T-helper 17 cell (primary cell): ENCODE data around the gene SORBS1. TPM values are rescaled to one million over a fixed set of nuclear protein-coding genes. Genes with fewer than 3 reads are reported as not detected.

Experiments
- ATAC-seq: fragments of 150-1000 bp; cut with Tn5 transposase; 2 replicates; pipeline ENCODE4 v1.10.0; 2021; ENCODE audit warnings: mild to moderate bottlenecking, moderate library complexity
- DNase-seq, 3 donors: peaks; one replicate each; pipeline versions ENCODE4 v3.0.0 to v3.0.0-alpha.2; 2020 to 2021
- H3K9me3 ChIP-seq: one replicate; pipeline ENCODE4 v1.7.0; 2013; ENCODE audit warnings: low read length, mild to moderate bottlenecking; ENCODE audit not compliant: control insufficient read depth, poor library complexity, severe bottlenecking
- H3K27ac Mint-ChIP-seq: one replicate; pipeline ENCODE4 v1.8.0; 2022; ENCODE audit warnings: mild to moderate bottlenecking, moderate library complexity, mixed read lengths
- H3K27me3 Mint-ChIP-seq: one replicate; pipeline ENCODE4 v1.8.0; 2022; ENCODE audit warnings: mixed read lengths
- H3K36me3 Mint-ChIP-seq: one replicate; pipeline ENCODE4 v1.8.0; 2022; ENCODE audit warnings: low read depth, mixed read lengths
- H3K4me1 Mint-ChIP-seq: one replicate; pipeline ENCODE4 v1.8.0; 2022; ENCODE audit warnings: mild to moderate bottlenecking, mixed read lengths
- H3K4me3 Mint-ChIP-seq: one replicate; pipeline ENCODE4 v1.8.0; 2022; ENCODE audit warnings: mild to moderate bottlenecking, moderate library complexity, mixed read lengths
- total RNA-seq, 4 donors: library from RNA in 2 of 4; stranded (reverse) in 2 of 4; gene quantifications; one replicate each; pipeline ENCODE4 v1.2.3 and lab custom pipeline; 2022 to 2026

The SORBS1 gene
- total RNA-seq, 2 donors from 2014 or later, result 2.5 to 5.0 TPM

DNA sequence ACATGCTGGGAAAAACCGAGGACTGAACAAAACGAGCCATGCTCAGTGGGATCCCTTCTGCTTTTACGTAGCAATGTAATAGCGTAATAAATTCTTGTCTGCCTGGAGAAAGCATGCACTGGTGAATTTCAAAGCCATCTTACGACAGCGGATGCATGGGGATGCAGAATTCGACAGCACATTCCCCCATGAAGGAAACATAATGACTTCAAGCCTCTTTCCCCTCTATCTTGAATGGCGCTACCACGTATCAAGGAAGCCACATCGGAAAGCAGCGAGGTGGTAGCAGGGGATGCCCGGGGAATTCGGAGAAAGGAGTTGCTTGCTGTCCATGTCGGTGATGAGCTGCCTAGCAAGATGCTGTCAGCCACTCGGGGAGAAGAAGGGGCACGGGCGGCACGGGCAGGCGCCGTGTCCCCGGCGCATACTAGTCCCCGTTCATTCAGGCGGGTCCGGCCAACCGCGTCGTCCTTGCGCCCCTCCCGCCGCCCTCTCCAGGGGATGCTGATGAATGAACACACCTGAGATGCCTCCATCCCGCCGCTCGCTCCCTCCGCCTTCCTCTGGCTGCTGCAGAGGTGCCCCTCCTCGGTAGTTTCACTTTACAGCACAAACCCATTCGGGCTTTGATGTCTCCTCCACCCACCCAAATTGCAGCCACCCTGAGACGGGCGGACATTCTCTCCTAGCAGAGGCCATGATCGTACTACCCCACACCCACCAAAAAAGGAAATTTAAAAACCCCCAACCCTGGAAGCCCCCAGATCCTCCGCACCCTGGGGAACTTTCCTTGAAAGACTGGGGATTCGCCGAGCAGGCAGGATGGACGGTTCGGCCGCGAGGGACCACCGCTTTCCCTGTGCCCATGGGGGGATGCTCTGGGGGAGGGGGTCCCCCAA, 644 bp downstream of the SORBS1 start:
- Mint-ChIP-seq H3K27ac (peak overlapping the region; percentile 83), H3K4me3 (peak overlapping the region; percentile 99), H3K36me3 (peaks cover 2% of the 10 kb centered on the region), H3K27me3 (peaks cover 4% of the 10 kb centered on the region), H3K4me1 (peaks cover 20% of the 10 kb centered on the region)
- H3K9me3 ChIP-seq, result no peaks in the 10 kb centered on the region
- peak; percentile 19 to 37 (median 34) for DNase-seq
- ATAC-seq, result peak; percentile 51

DNA sequence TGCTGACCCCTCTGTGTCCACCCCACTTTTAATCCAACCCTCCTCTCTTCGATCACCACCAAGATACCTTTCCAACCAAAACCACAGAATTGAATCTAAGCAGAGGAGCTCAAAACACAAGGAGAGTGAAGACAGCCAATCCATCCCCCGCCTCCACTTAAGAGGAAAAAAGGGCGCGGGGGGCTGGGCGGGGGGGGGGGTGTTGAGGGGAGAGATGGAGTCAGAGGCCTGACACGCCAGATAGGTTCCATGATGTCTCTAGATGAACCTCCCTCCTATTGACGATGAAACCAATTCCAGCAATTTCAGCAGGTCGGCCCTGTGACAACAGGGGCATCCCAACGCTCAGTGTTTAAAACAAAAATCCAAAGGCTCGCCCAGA, 1.3 kb downstream of the SORBS1 start:
- DNase-seq (no peak), ATAC-seq (no peak)
- H3K9me3 ChIP-seq, result no peaks in the 10 kb centered on the region
- peaks cover 16% of the 10 kb centered on the region for H3K4me1 Mint-ChIP-seq
- peaks cover 2% of the 10 kb centered on the region for H3K36me3 Mint-ChIP-seq
- H3K27me3 Mint-ChIP-seq, result peaks cover 4% of the 10 kb centered on the region
- no peak overlapping the region for H3K27ac Mint-ChIP-seq
- H3K4me3 Mint-ChIP-seq, result peak overlapping the region; percentile 99

DNA sequence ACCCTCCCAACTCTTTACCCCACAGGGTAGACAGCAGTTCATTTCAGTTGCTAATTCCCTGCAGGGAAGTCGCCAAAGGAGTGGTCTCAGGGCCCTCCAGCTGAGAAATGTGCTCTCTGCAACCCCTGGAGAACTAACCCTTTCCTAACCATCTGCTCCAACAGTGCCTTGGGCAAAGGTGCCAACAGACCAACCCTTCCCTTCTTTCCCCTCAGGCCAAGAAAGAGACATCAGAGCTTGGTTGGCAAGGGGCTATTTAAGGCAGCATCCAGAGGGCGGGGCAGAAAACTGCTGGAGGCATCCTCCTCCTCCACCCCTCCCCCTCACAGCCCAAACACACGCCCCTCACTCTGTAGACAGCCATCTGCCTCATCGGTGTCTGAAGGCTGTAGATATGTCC, 1.7 kb downstream of the SORBS1 start:
- H3K9me3 ChIP-seq, result no peaks in the 10 kb centered on the region
- H3K4me1 Mint-ChIP-seq, result peaks cover 16% of the 10 kb centered on the region
- peaks cover 2% of the 10 kb centered on the region for H3K36me3 Mint-ChIP-seq
- peaks cover 4% of the 10 kb centered on the region for H3K27me3 Mint-ChIP-seq
- ATAC-seq, result no peak
- peak overlapping the region; percentile 99 for H3K4me3 Mint-ChIP-seq
- H3K27ac Mint-ChIP-seq, result no peak overlapping the region
- no peak for DNase-seq

DNA sequence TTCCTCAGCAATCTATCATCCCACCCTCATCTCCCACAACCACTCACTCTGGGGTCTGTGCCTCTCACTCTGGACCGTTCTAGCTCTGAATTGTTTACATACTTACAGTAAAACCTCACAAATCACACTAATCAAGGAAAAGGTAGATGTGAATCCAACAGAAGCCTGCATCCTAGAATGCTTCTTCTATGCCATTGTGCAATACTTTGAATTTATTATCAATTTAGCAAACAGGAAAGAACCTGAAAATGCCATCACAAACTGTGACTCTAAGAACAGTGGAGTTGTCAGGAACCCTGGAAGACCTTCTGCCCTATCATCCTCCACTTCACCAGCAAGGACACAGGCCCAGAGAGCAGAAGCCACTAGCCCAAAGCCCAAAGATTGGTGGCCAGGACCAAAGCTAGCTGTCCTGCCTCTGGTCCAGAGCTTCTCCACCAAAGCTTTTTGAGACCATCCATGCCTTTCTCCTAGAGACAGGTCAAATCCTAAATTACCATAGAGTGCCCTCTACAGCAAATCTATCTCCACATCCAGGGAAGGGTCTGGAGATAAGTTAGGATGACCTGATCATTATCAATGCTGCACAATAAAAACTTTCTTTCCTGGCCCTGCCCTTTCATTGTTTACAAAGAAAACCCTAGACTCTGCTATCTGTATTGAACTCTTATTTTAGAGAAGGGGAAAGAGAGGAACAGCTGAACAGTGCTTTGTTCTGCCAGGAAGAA, 2.4 kb downstream of the SORBS1 start:
- DNase-seq, result no peak
- Mint-ChIP-seq H3K4me1 (peaks cover 14% of the 10 kb centered on the region), H3K27me3 (peaks cover 4% of the 10 kb centered on the region), H3K27ac (no peak overlapping the region), H3K36me3 (peaks cover 2% of the 10 kb centered on the region), H3K4me3 (peak overlapping the region; percentile 99)
- no peak for ATAC-seq
- H3K9me3 ChIP-seq, result no peaks in the 10 kb centered on the region

DNA sequence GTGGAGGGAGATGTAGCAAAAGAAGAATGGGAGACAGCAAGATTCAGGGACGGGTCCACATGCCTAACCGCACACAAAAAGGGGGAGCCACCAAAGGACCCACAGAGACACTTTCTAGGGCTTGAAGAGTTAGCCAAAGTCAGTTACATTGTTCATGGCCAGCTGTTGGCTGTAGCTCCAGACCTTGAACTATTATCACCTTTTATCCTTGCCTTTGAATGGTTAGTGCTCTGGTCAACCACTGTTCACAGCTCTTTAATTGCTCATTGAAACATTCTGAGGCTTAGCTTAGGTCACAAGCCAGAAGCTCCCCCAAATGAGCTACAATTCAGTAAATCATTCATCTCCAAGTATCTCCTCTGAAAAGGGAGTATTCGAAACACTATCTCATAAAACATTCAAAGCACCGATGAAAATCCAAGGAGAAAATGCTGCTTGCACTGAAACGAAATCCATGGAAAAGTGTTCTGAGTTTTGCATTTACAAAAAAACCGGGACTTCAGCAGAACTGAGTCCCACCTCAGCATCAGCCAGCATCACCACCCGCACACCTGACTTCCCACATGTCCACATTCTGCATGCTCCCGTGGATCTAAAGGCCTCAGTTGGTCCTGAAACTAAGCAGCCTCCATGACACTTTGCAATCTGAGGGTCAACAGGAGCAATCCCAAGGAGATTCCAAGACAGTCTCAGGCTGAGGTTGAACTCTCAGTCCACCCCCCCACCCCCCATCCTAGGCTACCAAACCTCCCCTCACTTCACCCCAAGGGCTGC, 4.0 kb downstream of the SORBS1 start:
- ATAC-seq (no peak), DNase-seq (no peak)
- peaks cover 13% of the 10 kb centered on the region for H3K4me1 Mint-ChIP-seq
- H3K27me3 Mint-ChIP-seq, result peaks cover 4% of the 10 kb centered on the region
- no peak overlapping the region for H3K4me3 Mint-ChIP-seq
- peaks cover 2% of the 10 kb centered on the region for H3K36me3 Mint-ChIP-seq
- no peaks in the 10 kb centered on the region for H3K9me3 ChIP-seq
- no peak overlapping the region for H3K27ac Mint-ChIP-seq

DNA sequence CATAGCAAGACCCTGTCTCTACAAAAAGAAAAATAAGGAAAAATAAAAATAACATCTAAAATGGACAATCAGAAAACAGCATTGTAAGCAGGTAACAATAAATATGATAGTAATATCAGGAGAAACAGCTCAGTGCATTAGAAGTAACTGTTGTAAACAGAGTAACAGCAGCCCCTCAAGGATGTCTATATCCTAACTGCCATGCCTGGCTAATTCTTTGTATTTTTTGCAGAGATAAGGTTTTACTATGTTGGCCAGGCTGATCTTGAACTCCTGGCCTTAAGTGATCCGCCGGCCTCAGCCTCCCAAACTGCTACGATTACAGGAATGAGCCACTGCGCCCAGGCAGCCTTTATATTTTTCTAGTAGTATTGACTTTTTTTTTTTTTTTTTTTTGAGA, 7.5 kb downstream of the SORBS1 start:
- no peak overlapping the region for H3K27ac Mint-ChIP-seq
- H3K4me1 Mint-ChIP-seq, result peaks cover 2% of the 10 kb centered on the region
- ATAC-seq (no peak), DNase-seq (no peak)
- no peak overlapping the region for H3K4me3 Mint-ChIP-seq
- H3K9me3 ChIP-seq, result no peaks in the 10 kb centered on the region
- H3K36me3 Mint-ChIP-seq, result no peaks in the 10 kb centered on the region
- peaks cover 21% of the 10 kb centered on the region for H3K27me3 Mint-ChIP-seq

DNA sequence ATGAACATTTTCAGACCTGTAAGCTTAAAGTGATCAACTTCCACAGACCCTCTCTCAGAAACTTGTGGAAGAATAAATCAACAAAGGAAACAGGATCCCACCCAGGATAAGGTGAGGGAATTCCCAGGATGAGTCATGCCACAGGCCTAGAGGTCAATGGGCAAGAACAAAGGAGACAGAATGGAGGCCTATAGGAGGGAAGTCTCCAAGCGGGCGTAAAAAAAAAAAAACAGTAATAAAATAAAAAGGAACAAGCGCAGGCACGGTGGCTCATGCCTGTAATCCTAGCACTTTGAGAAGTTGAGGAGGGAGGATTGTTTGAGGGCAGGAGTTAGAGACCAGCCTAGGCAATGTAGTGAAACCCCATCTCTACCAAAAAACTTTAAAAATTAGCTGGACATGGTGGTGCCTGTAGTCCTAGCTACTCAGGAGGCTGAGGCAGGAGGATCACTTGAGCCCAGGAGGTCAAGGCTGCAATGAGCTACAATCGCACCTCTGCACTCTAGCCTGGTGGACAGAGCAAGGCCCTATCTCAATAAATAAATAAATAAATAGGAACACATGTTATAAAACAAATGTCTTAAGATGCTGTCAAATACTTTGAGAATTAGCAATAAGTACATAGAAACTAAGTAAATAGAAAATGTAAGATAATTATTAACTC, 8.4 kb downstream of the SORBS1 start:
- peaks cover 21% of the 10 kb centered on the region for H3K27me3 Mint-ChIP-seq
- H3K4me1 Mint-ChIP-seq, result peaks cover 1% of the 10 kb centered on the region
- no peaks in the 10 kb centered on the region for H3K36me3 Mint-ChIP-seq
- no peaks in the 10 kb centered on the region for H3K9me3 ChIP-seq
- H3K27ac Mint-ChIP-seq, result no peak overlapping the region
- ATAC-seq, result no peak
- H3K4me3 Mint-ChIP-seq, result no peak overlapping the region
- no peak for DNase-seq

DNA sequence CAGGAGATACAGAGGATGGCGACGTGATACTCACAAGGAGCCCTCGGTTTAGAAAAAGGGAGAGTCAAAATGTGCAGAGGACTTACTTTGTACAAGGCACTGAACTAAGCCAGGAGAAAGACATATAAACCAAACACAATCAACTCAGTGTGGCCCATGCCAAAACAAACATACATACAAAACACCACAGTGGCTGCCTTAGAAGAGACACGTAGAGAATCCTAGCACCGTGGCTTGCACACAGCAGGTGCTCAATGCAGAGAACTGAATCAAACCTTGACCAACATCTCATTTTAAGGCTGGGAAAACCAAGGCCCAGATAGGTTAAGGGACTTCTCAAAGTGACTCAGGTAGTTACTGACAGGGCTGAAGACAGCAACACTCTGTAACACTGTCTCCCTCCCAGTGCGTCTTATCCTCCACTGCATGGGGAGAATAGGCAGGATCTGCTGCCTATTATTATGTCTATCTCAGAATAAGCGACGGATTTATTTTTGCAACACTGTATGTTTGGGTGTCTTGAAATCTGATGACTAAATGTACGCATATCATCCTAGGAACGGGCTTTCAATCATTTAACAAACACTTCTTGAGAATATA, 11.0 kb downstream of the SORBS1 start:
- Mint-ChIP-seq H3K4me3 (no peak overlapping the region), H3K27ac (no peak overlapping the region), H3K27me3 (peaks cover 23% of the 10 kb centered on the region), H3K36me3 (peaks cover 1% of the 10 kb centered on the region), H3K4me1 (no peaks in the 10 kb centered on the region)
- no peaks in the 10 kb centered on the region for H3K9me3 ChIP-seq
- DNase-seq (no peak), ATAC-seq (no peak)

DNA sequence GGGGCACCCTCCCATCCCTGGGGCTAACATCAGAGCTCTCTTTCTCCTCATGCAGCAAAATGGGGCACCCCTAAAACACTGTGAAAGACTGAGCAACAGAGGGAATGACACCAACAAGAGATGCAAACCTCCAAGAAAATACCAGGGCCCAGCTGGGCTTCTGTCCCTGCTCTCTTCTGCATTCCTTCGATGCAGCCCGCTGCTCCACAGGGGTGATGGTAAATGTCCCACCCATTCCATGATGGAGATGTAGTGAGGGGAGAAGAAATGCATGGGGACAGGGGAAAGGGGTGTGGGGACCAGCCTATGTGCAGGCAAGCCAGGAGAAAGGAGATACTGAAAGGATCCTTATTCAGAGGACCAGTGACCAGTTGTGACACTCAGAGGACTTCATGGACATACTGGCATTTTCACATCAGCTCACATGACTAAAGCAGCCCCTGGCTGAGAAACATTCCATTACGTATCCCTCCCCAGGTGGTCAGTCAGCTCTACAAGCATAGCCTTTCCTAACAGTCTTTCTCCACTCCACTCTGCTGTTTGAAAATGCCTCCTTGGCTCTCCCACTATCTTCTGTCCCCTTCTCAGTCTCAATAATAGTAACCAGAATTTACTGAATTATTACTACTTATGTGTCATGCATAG, 13.3 kb downstream of the SORBS1 start:
- no peak for DNase-seq
- no peaks in the 10 kb centered on the region for H3K4me1 Mint-ChIP-seq
- no peaks in the 10 kb centered on the region for H3K9me3 ChIP-seq
- H3K4me3 Mint-ChIP-seq, result no peak overlapping the region
- peaks cover 29% of the 10 kb centered on the region for H3K27me3 Mint-ChIP-seq
- no peak overlapping the region for H3K27ac Mint-ChIP-seq
- H3K36me3 Mint-ChIP-seq, result peaks cover 3% of the 10 kb centered on the region
- no peak for ATAC-seq

DNA sequence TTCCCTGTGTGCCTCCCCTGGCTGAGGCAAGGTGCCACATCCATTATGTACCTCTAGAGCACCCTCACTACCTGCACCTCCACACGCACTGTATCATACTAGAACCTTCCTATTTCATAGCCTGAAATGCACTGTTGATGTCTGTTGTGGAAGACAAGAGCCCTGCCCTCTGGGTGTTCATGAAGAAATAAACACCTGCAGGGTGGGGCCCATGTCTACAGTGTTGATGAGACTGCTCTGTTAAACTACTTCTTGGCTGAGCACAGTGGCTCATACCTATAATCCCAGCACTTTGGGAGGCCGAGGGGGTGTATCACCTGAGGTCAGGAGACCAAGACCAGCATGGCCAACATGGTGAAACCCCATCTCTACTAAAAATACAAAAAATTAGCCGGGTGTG, 14.0 kb downstream of the SORBS1 start:
- peaks cover 3% of the 10 kb centered on the region for H3K36me3 Mint-ChIP-seq
- H3K9me3 ChIP-seq, result no peaks in the 10 kb centered on the region
- ATAC-seq, result no peak
- no peak for DNase-seq
- H3K4me1 Mint-ChIP-seq, result no peaks in the 10 kb centered on the region
- H3K27me3 Mint-ChIP-seq, result peaks cover 29% of the 10 kb centered on the region
- no peak overlapping the region for H3K27ac Mint-ChIP-seq
- H3K4me3 Mint-ChIP-seq, result no peak overlapping the region

DNA sequence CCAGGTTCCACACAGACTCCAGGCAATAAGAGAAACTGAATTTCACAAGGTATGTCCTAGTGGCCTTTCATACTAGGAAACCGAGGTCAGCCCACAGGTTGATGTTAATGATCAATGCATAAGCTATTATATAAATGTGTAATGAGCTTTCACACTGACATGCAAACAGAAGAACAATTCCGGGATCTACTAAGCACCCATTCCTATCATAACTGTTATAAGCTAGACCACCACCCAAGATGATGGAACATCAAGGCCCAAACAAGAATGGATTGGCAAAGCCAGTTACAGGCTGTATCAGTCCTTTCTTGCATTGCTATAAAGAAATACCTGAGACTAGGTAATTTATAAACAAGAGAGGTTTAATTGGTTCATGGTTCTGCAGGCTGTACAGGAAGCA, 15.2 kb downstream of the SORBS1 start:
- DNase-seq (no peak), ATAC-seq (no peak)
- no peaks in the 10 kb centered on the region for H3K4me1 Mint-ChIP-seq
- H3K27ac Mint-ChIP-seq, result no peak overlapping the region
- no peak overlapping the region for H3K4me3 Mint-ChIP-seq
- H3K9me3 ChIP-seq, result no peaks in the 10 kb centered on the region
- H3K27me3 Mint-ChIP-seq, result peaks cover 29% of the 10 kb centered on the region
- H3K36me3 Mint-ChIP-seq, result peaks cover 3% of the 10 kb centered on the region

DNA sequence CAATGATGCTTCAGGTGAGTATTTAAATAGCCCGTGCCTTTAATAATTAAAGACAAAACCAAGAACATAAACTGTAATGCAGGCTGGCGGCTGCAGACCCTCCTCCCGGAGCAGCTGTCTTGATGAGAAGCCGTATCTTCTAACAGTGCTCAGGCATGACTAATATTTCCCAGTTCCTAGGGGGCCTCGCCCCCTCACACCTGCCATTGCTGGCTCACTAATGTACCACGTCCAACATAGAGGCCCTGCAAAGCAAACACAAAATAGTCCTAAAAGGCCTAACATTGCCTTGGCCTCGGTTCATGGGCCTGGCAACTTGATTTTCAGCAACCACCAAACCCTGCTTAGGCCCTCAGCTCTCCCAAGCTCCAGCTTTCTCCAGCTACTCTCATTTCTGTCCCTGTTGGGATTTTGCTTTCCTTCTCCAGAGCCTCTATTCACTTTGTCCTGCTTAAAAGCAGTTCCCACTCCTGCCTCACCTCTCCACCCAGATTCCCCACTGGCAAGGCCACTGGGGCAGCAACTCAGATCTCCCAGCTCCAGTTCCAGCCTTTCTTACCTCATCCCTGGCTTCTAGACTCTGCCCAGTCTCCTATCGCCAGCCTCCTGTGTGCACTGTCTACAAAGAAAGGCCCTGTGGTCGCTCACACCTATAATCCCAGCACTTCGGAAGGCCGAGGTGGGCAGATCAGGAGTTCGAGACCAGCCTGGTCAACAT, 16.2 kb downstream of the SORBS1 start:
- Mint-ChIP-seq H3K4me1 (no peaks in the 10 kb centered on the region), H3K27ac (no peak overlapping the region), H3K27me3 (peaks cover 19% of the 10 kb centered on the region), H3K4me3 (no peak overlapping the region), H3K36me3 (peaks cover 3% of the 10 kb centered on the region)
- no peak for DNase-seq
- no peaks in the 10 kb centered on the region for H3K9me3 ChIP-seq
- ATAC-seq, result no peak
